ENCODE data around the gene TENM4.

DNA sequence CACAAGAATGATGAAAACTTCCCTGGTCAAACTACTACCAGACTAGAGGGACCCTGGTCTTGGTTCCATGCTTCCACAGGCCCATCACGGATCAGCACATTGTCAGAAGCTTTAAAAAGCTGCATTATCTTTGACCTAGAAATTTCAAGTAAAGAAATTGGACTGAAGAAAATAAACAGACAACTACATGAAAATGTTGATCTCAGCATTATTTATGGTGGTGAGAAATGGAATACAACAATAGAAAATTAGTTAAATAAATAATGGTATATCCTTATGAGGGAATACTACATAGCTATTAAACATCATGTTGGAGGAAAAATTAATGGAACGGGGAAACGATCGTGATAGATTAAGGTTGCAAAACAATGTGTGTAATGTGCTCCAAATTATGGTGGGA lies 13.7 kb downstream of the TENM4 start:
- TF ChIP-seq, protein P1, sequence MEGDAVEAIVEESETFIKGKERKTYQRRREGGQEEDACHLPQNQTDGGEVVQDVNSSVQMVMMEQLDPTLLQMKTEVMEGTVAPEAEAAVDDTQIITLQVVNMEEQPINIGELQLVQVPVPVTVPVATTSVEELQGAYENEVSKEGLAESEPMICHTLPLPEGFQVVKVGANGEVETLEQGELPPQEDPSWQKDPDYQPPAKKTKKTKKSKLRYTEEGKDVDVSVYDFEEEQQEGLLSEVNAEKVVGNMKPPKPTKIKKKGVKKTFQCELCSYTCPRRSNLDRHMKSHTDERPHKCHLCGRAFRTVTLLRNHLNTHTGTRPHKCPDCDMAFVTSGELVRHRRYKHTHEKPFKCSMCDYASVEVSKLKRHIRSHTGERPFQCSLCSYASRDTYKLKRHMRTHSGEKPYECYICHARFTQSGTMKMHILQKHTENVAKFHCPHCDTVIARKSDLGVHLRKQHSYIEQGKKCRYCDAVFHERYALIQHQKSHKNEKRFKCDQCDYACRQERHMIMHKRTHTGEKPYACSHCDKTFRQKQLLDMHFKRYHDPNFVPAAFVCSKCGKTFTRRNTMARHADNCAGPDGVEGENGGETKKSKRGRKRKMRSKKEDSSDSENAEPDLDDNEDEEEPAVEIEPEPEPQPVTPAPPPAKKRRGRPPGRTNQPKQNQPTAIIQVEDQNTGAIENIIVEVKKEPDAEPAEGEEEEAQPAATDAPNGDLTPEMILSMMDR (IDR thresholded peaks at IDR 0.05) = no peak
- TF ChIP-seq POLR2A (IDR thresholded peaks at IDR 0.05) = no peak
